Measurements from ENCODE around the gene FGF9. TPM values are rescaled to one million over a fixed set of nuclear protein-coding genes. Genes with fewer than 3 reads are reported as not detected.

FGF9 gene
- total and polyA plus RNA-seq, 7 experiments from 2014 or later: 0.19 to 5.6 (median 2.0) TPM

DNA sequence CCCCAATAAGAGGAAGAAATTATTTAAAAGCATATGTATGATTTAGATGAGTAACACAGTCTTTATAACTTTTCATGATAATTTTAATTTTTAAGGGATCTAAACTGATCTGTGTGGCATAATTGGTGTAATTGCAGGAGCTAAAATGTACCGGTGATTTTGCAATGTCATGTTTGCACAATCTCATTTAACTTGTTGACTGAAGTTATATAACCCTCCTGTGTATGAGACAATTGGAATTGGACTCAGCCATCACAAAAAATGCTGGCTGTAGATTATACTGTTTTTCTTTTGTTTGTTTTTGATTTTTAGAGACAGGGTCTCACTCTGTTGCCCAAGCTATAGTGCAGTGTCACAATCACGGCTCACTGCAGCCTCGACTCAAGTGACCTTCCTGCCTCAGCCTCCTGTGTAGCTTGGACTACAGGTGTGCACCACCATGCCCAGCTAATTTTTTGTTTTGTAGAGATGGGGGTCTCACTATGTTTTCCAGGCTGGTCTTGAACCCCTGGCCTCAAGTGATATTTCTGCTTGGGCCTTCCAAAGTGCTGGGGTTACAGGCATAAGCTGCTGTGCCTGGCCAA lies 26.1 kb downstream of the FGF9 start:
- peaks cover 0 to 2% (median 0%) of the 10 kb centered on the region in 11 donors for H3K9me3 Mint-ChIP-seq
- DNase-seq: no peak
- Histone ChIP-seq H3K9me3 (ENCODE audit: control insufficient read depth in 2 of 3, low read length in 3 of 3) (no peaks in the 10 kb centered on the region), H3K27me3 (ENCODE audit: control insufficient read depth in 2 of 2, insufficient read depth in 2 of 2, low read length in 2 of 2) (no peaks in the 10 kb centered on the region), H3K4me1 (ENCODE audit: control insufficient read depth in 2 of 2, insufficient read depth in 2 of 2, low read length in 2 of 2) (no peaks in the 10 kb centered on the region), H3K27ac (ENCODE audit: low read depth, low read length) (no peak overlapping the region), H3K36me3 (ENCODE audit: control insufficient read depth in 2 of 3, insufficient read depth in 3 of 3, low read length in 3 of 3) (no peaks in the 10 kb centered on the region), H3K4me3 (ENCODE audit: low read length) (no peak overlapping the region)
- ChIA-PET CTCF (no interaction called here), POLR2A (no interaction called here)
- H3K4me1 Mint-ChIP-seq: no peaks in the 10 kb centered on the region
- no peak for ATAC-seq
- intact Hi-C loops (cut with micrococcal nuclease): no loop called here
- no peak overlapping the region for H3K27ac Mint-ChIP-seq
- peaks cover 3 to 14% (median 7%) of the 10 kb centered on the region in 5 donors for H3K27me3 Mint-ChIP-seq
- peaks cover 0 to 12% (median 0%) of the 10 kb centered on the region in 5 donors for H3K36me3 Mint-ChIP-seq
- no peak overlapping the region for H3K4me3 Mint-ChIP-seq

DNA sequence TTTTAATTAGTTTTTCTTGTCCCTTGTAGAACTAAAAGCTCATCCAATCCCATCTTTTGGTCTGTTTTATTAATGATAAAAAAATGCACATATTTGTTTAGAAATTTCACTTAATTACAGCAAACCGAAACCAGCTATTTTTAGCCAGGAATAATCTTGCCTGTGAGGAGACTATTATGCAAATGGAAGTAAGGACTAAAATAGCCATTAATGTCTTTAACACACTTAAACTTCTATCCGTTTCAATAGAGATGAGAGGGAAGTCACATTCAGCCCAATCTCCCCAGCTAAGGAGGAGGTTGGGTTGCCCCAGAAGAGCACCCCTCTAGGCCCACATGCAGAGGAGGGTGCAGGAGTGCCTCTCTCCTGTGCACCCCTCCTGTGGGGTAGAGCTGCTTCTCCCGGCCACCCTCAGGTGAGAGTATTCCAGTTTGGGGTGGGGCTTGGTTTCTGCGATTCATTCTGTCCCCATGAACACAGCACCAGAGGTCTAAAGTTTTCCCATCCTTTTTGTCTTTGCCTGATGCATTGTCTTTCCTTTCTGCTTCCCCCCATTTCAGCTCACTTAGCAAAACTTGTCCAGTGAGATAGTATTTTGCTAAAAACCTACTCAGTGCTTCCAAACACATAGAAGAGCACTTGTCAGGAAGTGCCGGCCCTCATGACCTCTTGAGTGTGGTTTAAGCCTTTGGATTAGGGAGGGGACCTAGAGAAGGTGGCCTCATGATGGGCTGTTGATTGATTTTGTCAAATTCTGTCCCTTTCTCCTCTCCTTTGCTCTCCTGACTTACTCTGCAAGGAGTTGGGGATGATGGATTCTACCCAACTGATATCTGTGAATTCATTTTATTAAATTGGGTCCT lies 28.2 kb downstream of the FGF9 start:
- ATAC-seq: no peak
- no peak overlapping the region for H3K27ac ChIP-seq (ENCODE audit: low read depth, low read length)
- no peak overlapping the region for H3K4me3 ChIP-seq (ENCODE audit: low read length)
- H3K27ac Mint-ChIP-seq: no peak overlapping the region
- H3K36me3 Mint-ChIP-seq: peaks cover 0 to 12% (median 0%) of the 10 kb centered on the region in 5 donors
- H3K4me1 Mint-ChIP-seq: no peaks in the 10 kb centered on the region
- no peak for DNase-seq
- no peaks in the 10 kb centered on the region for H3K27me3 Mint-ChIP-seq
- H3K4me1 ChIP-seq (ENCODE audit: control insufficient read depth in 2 of 2, insufficient read depth in 2 of 2, low read length in 2 of 2): no peaks in the 10 kb centered on the region
- H3K27me3 ChIP-seq (ENCODE audit: control insufficient read depth in 2 of 2, insufficient read depth in 2 of 2, low read length in 2 of 2): no peaks in the 10 kb centered on the region
- POLR2A ChIA-PET: no interaction called here
- H3K4me3 Mint-ChIP-seq: no peak overlapping the region
- no peaks in the 10 kb centered on the region for H3K9me3 ChIP-seq (ENCODE audit: control insufficient read depth in 2 of 3, low read length in 3 of 3)
- H3K9me3 Mint-ChIP-seq: no peaks in the 10 kb centered on the region
- H3K36me3 ChIP-seq (ENCODE audit: control insufficient read depth in 2 of 3, insufficient read depth in 3 of 3, low read length in 3 of 3): no peaks in the 10 kb centered on the region
- intact Hi-C loops (cut with micrococcal nuclease): no loop called here
- CTCF ChIA-PET: no interaction called here

DNA sequence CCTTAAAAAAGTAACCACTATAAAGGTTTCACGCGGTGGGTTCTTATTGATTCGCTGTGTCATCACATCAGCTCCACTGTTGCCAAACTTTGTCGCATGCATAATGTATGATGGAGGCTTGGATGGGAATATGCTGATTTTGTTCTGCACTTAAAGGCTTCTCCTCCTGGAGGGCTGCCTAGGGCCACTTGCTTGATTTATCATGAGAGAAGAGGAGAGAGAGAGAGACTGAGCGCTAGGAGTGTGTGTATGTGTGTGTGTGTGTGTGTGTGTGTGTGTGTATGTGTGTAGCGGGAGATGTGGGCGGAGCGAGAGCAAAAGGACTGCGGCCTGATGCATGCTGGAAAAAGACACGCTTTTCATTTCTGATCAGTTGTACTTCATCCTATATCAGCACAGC lies 30.6 kb downstream of the FGF9 start:
- ChIA-PET POLR2A (interaction anchor here (1.1 kb wide), 1 partner anchor 24 kb away, joined by 3 read pairs; no protein-coding TSS in a partner anchor), CTCF (no interaction called here)
- Histone ChIP-seq H3K36me3 (ENCODE audit: control insufficient read depth in 2 of 3, insufficient read depth in 3 of 3, low read length in 3 of 3) (no peaks in the 10 kb centered on the region), H3K27me3 (ENCODE audit: control insufficient read depth in 2 of 2, insufficient read depth in 2 of 2, low read length in 2 of 2) (no peaks in the 10 kb centered on the region), H3K27ac (ENCODE audit: low read depth, low read length) (no peak overlapping the region), H3K4me3 (ENCODE audit: low read length) (no peak overlapping the region), H3K4me1 (ENCODE audit: control insufficient read depth in 2 of 2, insufficient read depth in 2 of 2, low read length in 2 of 2) (no peaks in the 10 kb centered on the region), H3K9me3 (ENCODE audit: control insufficient read depth in 2 of 3, low read length in 3 of 3) (no peaks in the 10 kb centered on the region)
- peaks cover 2 to 9% (median 7%) of the 10 kb centered on the region in 5 donors for H3K27me3 Mint-ChIP-seq
- H3K4me1 Mint-ChIP-seq: no peaks in the 10 kb centered on the region
- DNase-seq (no peak), ATAC-seq (no peak)
- no peak overlapping the region for H3K4me3 Mint-ChIP-seq
- no peak overlapping the region for H3K27ac Mint-ChIP-seq
- intact Hi-C loops (cut with micrococcal nuclease): no loop called here
- H3K36me3 Mint-ChIP-seq: peaks cover 0 to 8% (median 0%) of the 10 kb centered on the region in 5 donors
- H3K9me3 Mint-ChIP-seq: no peaks in the 10 kb centered on the region

DNA sequence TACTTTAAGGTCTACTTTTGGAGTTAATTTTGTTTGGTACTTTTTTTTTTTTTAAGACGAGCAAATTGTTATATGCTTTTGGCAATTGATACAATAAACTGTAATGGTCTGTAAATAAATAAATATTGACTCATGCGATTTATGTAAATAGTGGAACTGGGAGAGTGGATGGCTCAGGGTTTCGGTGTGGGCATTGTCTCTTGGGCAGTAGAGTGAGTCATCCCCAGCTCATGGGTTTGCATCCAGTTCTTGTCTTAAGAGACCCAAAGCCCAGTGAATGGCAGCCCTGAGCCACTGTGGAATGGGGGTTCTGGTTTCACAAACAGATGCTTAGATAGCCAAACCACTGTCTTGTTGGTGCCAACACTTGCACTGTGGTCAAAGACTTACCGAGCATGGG lies 33.0 kb downstream of the FGF9 start:
- Histone ChIP-seq H3K4me1 (ENCODE audit: control insufficient read depth in 2 of 2, insufficient read depth in 2 of 2, low read length in 2 of 2) (no peaks in the 10 kb centered on the region), H3K36me3 (ENCODE audit: control insufficient read depth in 2 of 3, insufficient read depth in 3 of 3, low read length in 3 of 3) (no peaks in the 10 kb centered on the region), H3K27me3 (ENCODE audit: control insufficient read depth in 2 of 2, insufficient read depth in 2 of 2, low read length in 2 of 2) (no peaks in the 10 kb centered on the region), H3K4me3 (ENCODE audit: low read length) (no peak overlapping the region), H3K27ac (ENCODE audit: low read depth, low read length) (no peak overlapping the region), H3K9me3 (ENCODE audit: control insufficient read depth in 2 of 3, low read length in 3 of 3) (no peaks in the 10 kb centered on the region)
- H3K36me3 Mint-ChIP-seq: peaks cover 0 to 8% (median 0%) of the 10 kb centered on the region in 5 donors
- H3K4me3 Mint-ChIP-seq: no peak overlapping the region
- H3K9me3 Mint-ChIP-seq: no peaks in the 10 kb centered on the region
- CTCF ChIA-PET: no interaction called here
- H3K27me3 Mint-ChIP-seq: peaks cover 2 to 19% (median 10%) of the 10 kb centered on the region in 5 donors
- POLR2A ChIA-PET: no interaction called here
- no peaks in the 10 kb centered on the region for H3K4me1 Mint-ChIP-seq
- ATAC-seq: no peak
- H3K27ac Mint-ChIP-seq: no peak overlapping the region
- DNase-seq: no peak
- intact Hi-C loops (cut with micrococcal nuclease): no loop called here

DNA sequence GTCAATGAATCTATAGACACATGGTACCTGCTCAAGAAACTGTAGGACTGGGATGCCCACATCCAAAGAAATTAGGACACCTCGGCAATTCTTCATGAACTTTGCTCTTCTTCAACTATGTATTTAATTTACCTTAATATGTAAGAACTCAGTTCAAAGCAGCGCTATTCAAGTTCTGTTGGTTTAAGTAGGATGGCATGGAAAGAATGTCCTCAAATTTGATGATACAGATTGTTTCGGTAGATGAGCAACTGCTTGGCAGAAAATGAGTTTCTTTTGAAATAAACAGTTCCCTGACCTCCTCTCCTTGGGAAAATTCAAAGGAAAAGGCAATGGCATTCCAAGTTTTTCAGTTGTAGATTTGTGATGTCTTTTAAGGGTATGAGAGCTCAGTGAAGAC lies 36.7 kb downstream of the FGF9 start:
- Histone ChIP-seq H3K27ac (ENCODE audit: low read depth, low read length) (no peak overlapping the region), H3K27me3 (ENCODE audit: control insufficient read depth in 2 of 2, insufficient read depth in 2 of 2, low read length in 2 of 2) (no peaks in the 10 kb centered on the region), H3K9me3 (ENCODE audit: control insufficient read depth in 2 of 3, low read length in 3 of 3) (peaks cover 0 to 4% (median 0%) of the 10 kb centered on the region in 3 experiments), H3K4me3 (ENCODE audit: low read length) (no peak overlapping the region), H3K36me3 (ENCODE audit: control insufficient read depth in 2 of 3, insufficient read depth in 3 of 3, low read length in 3 of 3) (no peaks in the 10 kb centered on the region), H3K4me1 (ENCODE audit: control insufficient read depth in 2 of 2, insufficient read depth in 2 of 2, low read length in 2 of 2) (no peaks in the 10 kb centered on the region)
- Mint-ChIP-seq H3K27me3 (peaks cover 4 to 42% (median 26%) of the 10 kb centered on the region in 5 donors), H3K9me3 (peaks cover 4 to 17% (median 14%) of the 10 kb centered on the region in 11 donors), H3K4me1 (no peaks in the 10 kb centered on the region), H3K27ac (no peak overlapping the region), H3K4me3 (no peak overlapping the region), H3K36me3 (peaks cover 1 to 12% (median 9%) of the 10 kb centered on the region in 5 donors)
- ChIA-PET CTCF (no interaction called here), POLR2A (no interaction called here)
- intact Hi-C loops (cut with micrococcal nuclease): no loop called here
- ATAC-seq: no peak
- DNase-seq: no peak

DNA sequence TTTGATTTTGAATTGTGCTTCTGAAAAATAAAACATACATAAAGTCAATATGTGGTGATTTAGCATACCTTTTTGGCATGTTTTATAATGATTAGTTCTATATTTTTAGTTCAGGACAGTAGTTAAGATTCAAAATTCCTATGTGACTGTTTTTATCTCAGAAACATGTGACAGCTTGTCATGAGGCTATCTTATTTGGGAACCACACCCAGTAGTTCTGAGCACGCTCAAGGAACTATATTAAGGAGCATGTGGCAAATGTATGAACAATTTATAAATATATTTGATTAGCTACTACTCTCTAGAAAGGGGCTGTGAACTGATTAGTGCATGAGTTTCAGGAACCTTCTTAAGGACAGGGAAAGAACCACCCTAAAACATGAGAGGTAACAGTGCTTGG lies 38.8 kb downstream of the FGF9 start:
- ChIA-PET CTCF (no interaction called here), POLR2A (no interaction called here)
- Mint-ChIP-seq H3K4me1 (no peaks in the 10 kb centered on the region), H3K27ac (no peak overlapping the region), H3K4me3 (no peak overlapping the region), H3K9me3 (peaks cover 4 to 17% (median 14%) of the 10 kb centered on the region in 11 donors), H3K36me3 (peaks cover 1 to 12% (median 9%) of the 10 kb centered on the region in 5 donors), H3K27me3 (peaks cover 8 to 49% (median 31%) of the 10 kb centered on the region in 5 donors)
- Histone ChIP-seq H3K36me3 (ENCODE audit: control insufficient read depth in 2 of 3, insufficient read depth in 3 of 3, low read length in 3 of 3) (no peaks in the 10 kb centered on the region), H3K9me3 (ENCODE audit: control insufficient read depth in 2 of 3, low read length in 3 of 3) (peaks cover 0 to 4% (median 0%) of the 10 kb centered on the region in 3 experiments), H3K4me3 (ENCODE audit: low read length) (no peak overlapping the region), H3K4me1 (ENCODE audit: control insufficient read depth in 2 of 2, insufficient read depth in 2 of 2, low read length in 2 of 2) (no peaks in the 10 kb centered on the region), H3K27ac (ENCODE audit: low read depth, low read length) (no peak overlapping the region), H3K27me3 (ENCODE audit: control insufficient read depth in 2 of 2, insufficient read depth in 2 of 2, low read length in 2 of 2) (no peaks in the 10 kb centered on the region)
- intact Hi-C loops (cut with micrococcal nuclease): no loop called here
- ATAC-seq (no peak), DNase-seq (no peak)

Data from naive thymus-derived CD4-positive, alpha-beta T cell (primary cell).